CD4-positive, alpha-beta T cell treated with Interleukin-10 for 1 hour (primary cell): ENCODE results near the gene WDR91.
"Not testable (repeated sequence)": the region's sequence is repeated elsewhere in the genome, so short reads cannot be mapped to it uniquely, and the experiment has no call there.

Experiments used
- DNase-seq: peaks from one replicate; pipeline ENCODE4 v3.0.0-alpha.2; 2020

WDR91 gene

GRCh38 chr7:135175931-135176330 is 35.4 kb downstream of the WDR91 start:
- no peak for DNase-seq

GRCh38 chr7:135174941-135175340 is 36.4 kb downstream of the WDR91 start:
- DNase-seq: no peak

DNA sequence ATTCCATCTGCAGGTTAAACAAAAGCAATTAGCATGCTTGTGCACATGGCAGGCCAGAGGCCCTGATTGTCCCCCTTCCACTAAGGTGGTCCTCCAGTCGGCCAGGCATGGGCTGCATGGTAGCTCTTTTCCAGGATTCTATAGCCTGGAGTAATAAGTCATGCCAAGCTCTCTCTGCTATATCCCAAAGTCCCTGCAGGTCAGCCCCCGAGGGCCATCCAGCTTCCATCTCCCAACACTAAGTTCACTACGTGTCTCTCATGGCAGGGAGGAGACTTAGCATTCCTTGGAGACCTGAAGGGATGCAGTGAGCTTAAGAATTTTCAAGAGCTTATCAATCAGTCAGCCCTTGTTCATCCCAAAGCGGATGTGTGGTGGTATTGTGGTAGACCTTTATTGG is 37.4 kb downstream of the WDR91 start:
- not testable (repeated sequence) for DNase-seq

GRCh38 chr7:135171581-135172291 is 39.6 kb downstream of the WDR91 start:
- not testable (repeated sequence) for DNase-seq

DNA sequence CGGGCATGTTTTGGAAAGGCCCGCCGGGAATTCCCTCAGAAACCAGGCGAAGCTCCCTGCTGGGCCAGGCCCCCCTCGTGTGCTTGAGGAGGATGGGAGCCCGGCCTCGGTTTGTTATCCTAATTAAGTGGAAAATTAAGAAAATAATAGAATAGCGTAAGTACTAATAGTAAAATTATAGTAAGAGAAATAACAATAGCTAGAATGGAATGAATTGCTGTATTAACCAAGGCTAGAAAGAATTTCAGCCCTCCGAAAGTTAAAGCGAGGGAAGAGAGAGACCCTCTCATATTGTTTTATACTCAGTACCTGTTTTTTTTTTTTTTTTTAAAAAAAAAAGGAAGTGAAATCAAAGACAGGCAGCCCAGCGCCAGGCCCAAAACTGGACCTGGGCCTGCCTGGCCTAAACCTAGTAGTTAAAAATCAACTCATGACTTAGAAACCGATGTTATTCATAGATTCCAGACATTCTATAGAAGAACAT is 40.3 kb downstream of the WDR91 start:
- DNase-seq: not testable (repeated sequence)

GRCh38 chr7:135170274-135170997 is 40.9 kb downstream of the WDR91 start, which contains the start of gene CYREN:
TSS of gene CYREN (minus strand) at chr7:135170707. CDS start at chr7:135168922, 1,785 bp downstream.
- DNase-seq: peak; percentile 91

GRCh38 chr7:135169964-135170273 is 41.4 kb downstream of the WDR91 start:
- DNase-seq: no peak

DNA sequence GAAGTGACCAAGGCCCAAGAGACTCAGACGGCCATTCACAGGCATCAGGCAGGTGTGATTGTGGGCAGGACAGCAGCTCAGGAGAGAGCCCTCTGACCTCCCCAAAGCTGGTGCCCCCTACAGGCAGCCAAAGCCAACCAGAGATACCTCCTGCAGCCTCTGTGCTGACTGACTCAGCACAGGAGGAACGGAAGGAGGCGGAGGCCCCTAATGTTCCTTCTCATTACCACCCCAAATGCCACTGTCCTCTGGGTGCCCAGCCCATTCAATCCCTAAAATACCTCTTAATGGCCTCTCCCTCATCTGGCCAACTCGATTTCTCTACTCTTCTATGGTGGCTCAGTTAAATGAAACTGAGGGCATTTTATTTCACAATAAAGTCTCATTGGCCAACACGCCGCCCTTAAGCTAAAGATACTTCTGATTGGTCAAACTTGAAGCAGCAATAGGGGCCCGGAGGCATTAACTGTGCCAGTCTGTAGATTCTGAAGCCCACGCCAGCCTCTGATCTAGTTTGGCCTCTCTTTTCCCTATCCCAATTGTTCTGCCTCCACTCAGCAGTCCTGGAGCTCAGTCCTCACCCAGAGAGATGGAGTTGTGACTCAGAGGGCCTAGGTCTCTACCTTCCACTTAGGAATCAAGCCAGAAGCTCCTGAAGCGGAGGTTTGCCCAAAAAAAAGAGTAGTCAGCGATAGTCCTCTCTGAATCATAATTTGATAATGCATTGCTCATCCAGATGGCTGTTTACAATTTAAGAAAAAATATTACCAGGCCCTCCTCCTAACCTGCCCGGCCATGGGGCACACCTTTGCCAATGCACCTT is 42.0 kb downstream of the WDR91 start:
- peak; percentile 73 for DNase-seq

DNA sequence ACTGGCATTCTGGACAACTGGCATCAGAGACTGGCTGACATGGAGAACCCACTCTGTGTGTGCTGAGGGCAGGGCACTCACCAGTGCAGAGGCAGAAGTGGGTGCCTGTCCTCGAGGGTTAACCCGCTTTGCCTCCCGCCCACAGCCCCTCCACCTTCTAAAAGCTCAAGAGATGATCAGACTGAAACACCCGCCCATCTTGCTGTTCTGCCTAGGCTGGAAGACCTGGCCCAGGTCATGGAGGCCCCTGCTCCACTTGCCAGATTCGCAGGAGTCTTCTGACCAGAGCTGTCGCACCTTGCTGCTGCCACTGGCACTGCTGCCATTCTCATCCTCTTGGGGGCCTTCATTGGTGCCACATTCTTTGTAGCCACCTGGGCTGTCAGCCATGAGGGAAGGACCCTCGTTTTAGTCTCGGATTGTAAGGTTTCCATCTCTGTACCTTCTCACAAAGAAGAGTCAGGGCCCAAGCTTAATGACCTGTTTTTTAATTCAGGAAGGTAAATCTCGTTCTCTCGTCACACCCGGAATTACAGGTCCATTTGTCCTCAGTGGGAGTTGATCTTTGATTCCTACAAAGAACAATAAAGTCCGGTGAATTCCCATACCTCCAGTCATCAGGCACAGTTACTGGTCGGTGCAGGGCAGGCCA is 42.7 kb downstream of the WDR91 start:
- no peak for DNase-seq

DNA sequence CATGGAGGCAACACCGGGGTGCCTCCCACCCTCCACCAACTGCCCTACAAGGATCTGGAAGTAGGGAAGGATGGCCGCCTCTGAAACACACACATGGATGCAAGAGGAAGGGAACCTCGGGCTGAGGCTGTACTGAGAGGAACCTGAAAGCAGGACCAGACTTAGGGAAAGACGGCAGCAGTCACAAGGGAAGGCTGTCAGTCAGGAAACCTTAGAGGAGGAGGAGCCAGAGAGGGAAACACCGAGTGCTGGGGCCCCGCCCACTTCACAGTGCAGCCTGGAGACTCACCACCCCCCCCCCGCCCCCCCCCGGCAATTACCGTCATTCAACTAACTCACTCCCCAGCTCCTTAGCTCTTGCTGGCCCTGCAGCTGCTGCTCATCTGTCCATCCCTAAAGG is 43.3 kb downstream of the WDR91 start:
- DNase-seq: peak; percentile 52

GRCh38 chr7:135167365-135167917 is 43.9 kb downstream of the WDR91 start:
- no peak for DNase-seq

DNA sequence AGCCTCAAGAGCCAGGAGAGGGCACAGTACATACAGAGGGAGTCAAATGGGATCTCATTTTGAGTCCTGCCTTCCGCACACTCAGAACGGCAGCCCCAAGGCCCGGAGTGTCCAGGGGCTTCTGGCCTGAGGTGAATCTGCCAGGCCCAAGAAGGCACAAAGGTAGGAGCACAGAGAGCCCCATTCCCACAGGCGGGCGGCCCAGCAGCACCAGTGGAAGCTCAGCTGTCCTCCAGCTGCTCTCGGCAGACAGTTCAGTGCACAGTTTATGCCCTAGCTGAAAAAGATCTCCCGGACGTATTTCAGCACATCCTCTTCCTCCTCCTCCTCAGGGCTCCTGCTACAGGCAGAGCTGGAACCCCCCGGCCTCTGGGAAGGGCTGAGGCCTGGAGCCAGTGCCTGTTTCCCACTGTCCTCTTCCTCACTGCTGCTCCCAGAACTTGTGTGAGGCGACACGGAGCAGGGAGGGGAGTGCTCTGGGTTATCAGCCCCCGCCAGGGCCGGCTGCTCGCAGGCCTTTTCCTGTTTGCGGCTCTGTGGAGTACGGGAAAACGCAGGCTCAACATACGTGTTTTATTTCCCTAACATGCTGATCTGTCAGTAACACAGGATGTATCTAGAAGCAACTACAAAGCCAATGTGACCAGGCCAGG is 44.9 kb downstream of the WDR91 start:
- DNase-seq: no peak

DNA sequence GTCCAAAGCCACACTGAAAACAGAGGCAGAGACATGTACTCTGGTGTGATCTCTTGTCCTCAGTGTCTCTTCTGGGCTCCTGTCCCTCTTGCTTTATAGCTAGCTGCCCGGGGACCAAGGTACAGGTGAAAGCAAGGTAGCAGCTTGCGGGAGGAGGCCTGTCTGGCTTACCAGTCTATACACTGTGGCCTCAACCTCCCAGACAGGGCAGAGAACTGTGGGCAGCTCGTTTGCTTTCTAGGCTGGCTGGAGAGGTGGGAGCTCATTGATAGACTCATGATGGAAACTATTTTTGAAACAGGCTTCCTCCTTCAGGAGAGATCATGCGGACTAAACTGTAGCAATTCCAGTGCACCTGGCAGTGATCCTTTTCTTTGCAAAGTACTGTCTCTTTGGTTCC is 45.5 kb downstream of the WDR91 start:
- no peak for DNase-seq

GRCh38 chr7:135164357-135165061 is 46.8 kb downstream of the WDR91 start:
- no peak for DNase-seq

DNA sequence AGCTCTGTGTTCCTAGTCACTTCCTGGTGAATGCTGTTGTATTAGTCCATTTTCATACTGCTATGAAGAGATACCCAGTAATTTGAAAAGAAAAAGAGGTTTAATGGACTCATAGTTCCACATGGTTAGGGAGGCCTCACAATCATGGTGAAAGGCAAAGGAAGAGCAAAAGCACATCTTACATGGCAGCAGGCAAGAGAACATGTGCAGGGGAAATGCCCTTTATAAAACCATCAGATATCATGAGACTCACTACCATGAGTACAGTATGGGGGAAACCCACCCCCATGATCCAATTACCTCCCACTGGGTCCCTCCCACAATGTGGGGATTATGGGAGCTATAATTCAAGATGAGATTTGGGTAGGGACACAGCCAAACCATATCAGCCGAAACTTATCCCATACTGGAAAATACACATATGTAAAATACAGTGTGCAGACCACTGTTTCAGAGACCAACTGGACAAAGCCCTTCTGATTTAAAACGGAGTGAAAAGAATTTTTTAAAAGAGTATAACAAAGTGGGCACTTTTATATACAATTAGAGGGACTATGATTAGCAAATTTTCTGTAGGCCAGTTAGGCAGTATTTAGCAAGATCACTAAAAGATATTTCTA is 48.8 kb downstream of the WDR91 start:
- DNase-seq: no peak

DNA sequence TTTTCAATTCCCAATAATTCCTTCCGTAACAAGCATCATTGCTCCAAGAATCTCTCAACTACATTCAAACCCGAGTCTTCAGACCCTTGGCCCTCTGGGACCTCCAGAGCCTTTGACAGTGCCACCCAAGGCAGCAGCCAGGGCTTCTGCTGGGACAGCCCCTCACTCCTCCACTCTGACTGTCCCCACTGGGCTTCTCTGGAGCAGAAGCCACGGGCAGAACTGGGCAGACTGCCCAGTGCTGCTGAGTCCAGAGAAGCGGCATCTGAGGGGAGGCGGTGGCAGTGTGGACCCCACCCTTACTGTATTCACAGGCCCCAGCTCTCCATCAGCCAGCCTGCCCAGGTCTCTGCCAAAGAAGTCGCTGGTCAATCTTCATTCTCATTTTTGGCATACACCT is 49.7 kb downstream of the WDR91 start:
- DNase-seq: no peak

DNA sequence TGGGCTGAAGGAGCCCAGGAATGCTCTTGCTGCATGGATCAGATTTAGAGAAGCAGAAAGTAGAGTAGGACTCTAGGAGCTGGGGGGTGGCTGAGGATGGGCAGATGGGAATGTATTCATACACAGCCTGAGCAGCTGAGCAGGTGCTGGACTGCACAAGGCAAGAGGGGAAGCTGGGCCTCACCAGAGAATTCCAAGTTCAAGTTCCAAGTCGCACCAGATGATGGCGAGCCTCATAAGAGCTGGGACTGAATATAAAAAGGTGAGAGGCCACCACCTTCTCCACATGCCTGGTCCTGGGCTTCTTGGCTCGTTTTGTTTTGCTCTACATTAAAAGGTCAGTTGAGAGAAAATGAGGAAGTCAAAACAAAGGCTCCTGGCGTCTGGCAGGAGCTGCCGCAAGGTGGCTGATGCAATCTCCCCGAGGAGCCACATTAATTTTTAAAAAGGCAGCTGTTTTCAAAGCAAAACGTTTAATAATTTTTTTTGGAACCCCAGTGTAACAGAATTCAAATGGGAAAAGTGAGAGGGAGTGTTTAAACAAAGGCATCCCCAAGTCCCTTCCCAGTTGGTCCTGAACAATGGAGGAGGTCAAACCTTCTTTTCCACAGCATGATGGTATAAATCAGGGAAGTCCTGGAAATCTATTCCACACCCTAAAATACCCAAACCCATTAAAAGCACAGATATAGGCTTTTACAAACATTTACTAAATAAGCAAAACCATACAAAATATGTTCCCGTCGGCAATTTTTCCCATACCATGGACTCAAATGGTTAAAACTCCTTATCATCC is 50.3 kb downstream of the WDR91 start:
- no peak for DNase-seq

- peak; percentile 26 for DNase-seq
Observed at GRCh38 chr7:135160098-135160857, 51.0 kb downstream of the WDR91 start.

GRCh38 chr7:135159359-135160085 is 51.8 kb downstream of the WDR91 start:
- no peak for DNase-seq
